Prostate gland (tissue), 2 donors: ENCODE results near the gene EIF5B. TPM values are rescaled to one million over a fixed set of nuclear protein-coding genes. Genes with fewer than 3 reads are reported as not detected.

ENCODE experiments used
- DNase-seq: peaks from one replicate; pipeline ENCODE4 v3.0.0-alpha.2; 2019; ENCODE audit warnings: low spot score
- H3K27ac ChIP-seq, 2 donors: fragments of 200-600 bp; sonication (generic); 2 replicates each; pipeline ENCODE4 v1.5.1; 2017 to 2019
- H3K27me3 ChIP-seq: fragments of 200-600 bp; sonication (generic); replicated peaks from 2 replicates; pipeline ENCODE4 v1.5.1; 2019; ENCODE audit not compliant: insufficient read depth
- H3K36me3 ChIP-seq, 2 donors: fragments of 200-600 bp; sonication (generic); 1 replicate in 1 of 2; 2 replicates in 1 of 2; pipeline versions ENCODE4 v1.5.1 to v1.8.1; 2017 to 2019
- H3K4me1 ChIP-seq: fragments of 200-600 bp; sonication (generic); replicated peaks from 2 replicates; pipeline ENCODE4 v1.5.1; 2019
- H3K4me3 ChIP-seq, 2 donors: fragments of 200-600 bp; sonication (generic); 2 replicates each; pipeline ENCODE4 v1.5.1; 2017 to 2019
- H3K9me3 ChIP-seq: fragments of 200-600 bp; sonication (generic); 2 replicates; pipeline ENCODE4 v1.5.1; 2017
- POLR2A ChIP-seq: fragments of 450-650 bp; IDR thresholded peaks from one replicate; pipeline ENCODE4 v1.6.1; 2016; ENCODE audit warnings: antibody characterized with exemption, mild to moderate bottlenecking
- POLR2AphosphoS5 ChIP-seq: sonication (generic); formaldehyde crosslinking; IDR thresholded peaks from one replicate; pipeline ENCODE4 v1.6.1; 2017; ENCODE audit warnings: antibody characterized with exemption
- WGBS: methylation state at CpG from one replicate; pipeline ENCODE4 v1.1.5; 2018; 5-methylcytosine and 5-hydroxymethylcytosine counted together
- intact Hi-C: fragments of 100-400 bp; cut with DNase I; formaldehyde crosslinking; loops from one replicate; pipeline ENCODE4 v1.14.2; 2022
- total RNA-seq, 2 donors: library from RNA; depleted of rRNA; stranded (reverse); fragments of >200 nt; gene quantifications; one replicate each; pipeline ENCODE4 v1.1.0, GENCODE V29; 2016
- TF ChIP-seq, protein P1 (sequence below), 4 experiments: fragments of 200-600 bp in 2 of 4; fragments of 450-650 bp in 2 of 4; sonication (generic) in 2 of 4; IDR thresholded peaks; 1 replicate in 3 of 4; 2 replicates in 1 of 4; pipeline ENCODE4 v1.5.1; 2016 to 2019; ENCODE audit warnings: antibody characterized with exemption in 4 of 4, mild to moderate bottlenecking in 2 of 4, moderate library complexity in 2 of 4

EIF5B gene
- total RNA-seq, 2 donors from 2014 or later, result 24.0 to 40.5 TPM

- no peaks in the 10 kb centered on the region for H3K4me1 ChIP-seq
- H3K27ac ChIP-seq, result no peak overlapping the region
- no peaks in the 10 kb centered on the region for H3K27me3 ChIP-seq
- intact Hi-C loops, result no loop called here
- no peak for DNase-seq
- H3K36me3 ChIP-seq, result no peaks in the 10 kb centered on the region
- TF ChIP-seq POLR2A (no peak), POLR2AphosphoS5 (no peak)
- TF ChIP-seq, protein P1, sequence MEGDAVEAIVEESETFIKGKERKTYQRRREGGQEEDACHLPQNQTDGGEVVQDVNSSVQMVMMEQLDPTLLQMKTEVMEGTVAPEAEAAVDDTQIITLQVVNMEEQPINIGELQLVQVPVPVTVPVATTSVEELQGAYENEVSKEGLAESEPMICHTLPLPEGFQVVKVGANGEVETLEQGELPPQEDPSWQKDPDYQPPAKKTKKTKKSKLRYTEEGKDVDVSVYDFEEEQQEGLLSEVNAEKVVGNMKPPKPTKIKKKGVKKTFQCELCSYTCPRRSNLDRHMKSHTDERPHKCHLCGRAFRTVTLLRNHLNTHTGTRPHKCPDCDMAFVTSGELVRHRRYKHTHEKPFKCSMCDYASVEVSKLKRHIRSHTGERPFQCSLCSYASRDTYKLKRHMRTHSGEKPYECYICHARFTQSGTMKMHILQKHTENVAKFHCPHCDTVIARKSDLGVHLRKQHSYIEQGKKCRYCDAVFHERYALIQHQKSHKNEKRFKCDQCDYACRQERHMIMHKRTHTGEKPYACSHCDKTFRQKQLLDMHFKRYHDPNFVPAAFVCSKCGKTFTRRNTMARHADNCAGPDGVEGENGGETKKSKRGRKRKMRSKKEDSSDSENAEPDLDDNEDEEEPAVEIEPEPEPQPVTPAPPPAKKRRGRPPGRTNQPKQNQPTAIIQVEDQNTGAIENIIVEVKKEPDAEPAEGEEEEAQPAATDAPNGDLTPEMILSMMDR (IDR thresholded peaks at IDR 0.05), result no peak
- no peak overlapping the region for H3K4me3 ChIP-seq
- no peaks in the 10 kb centered on the region for H3K9me3 ChIP-seq
- WGBS, result 55% methylated on average over 4 of the region's 4 CpGs
These were observed 93.6 kb downstream of the EIF5B start for GRCh38 chr2:99430614-99431291.

- intact Hi-C loops, result no loop called here
- H3K27ac ChIP-seq, result no peak overlapping the region
- no peak for TF ChIP-seq POLR2A
- TF ChIP-seq, protein P1 (IDR thresholded peaks at IDR 0.05), result no peak
- TF ChIP-seq POLR2AphosphoS5, result no peak
- no peaks in the 10 kb centered on the region for H3K4me1 ChIP-seq
- H3K4me3 ChIP-seq, result no peak overlapping the region
- H3K27me3 ChIP-seq, result no peaks in the 10 kb centered on the region
- no peaks in the 10 kb centered on the region for H3K9me3 ChIP-seq
- no peak for DNase-seq
- 74% methylated on average over 12 of the region's 12 CpGs for WGBS
- H3K36me3 ChIP-seq, result no peaks in the 10 kb centered on the region
These were observed 94.5 kb downstream of the EIF5B start for GRCh38 chr2:99431587-99432275.

GRCh38 chr2:99433340-99433739 lies 96.2 kb downstream of the EIF5B start:
- no peaks in the 10 kb centered on the region for H3K27me3 ChIP-seq
- no peak overlapping the region for H3K4me3 ChIP-seq
- WGBS, result 58% methylated on average over 2 of the region's 2 CpGs
- no peak overlapping the region for H3K27ac ChIP-seq
- H3K4me1 ChIP-seq, result no peaks in the 10 kb centered on the region
- no peaks in the 10 kb centered on the region for H3K9me3 ChIP-seq
- intact Hi-C loops, result no loop called here
- H3K36me3 ChIP-seq, result no peaks in the 10 kb centered on the region
- no peak for DNase-seq
- no peak for TF ChIP-seq POLR2A
- TF ChIP-seq, protein P1 (IDR thresholded peaks at IDR 0.05), result no peak
- TF ChIP-seq POLR2AphosphoS5, result no peak

- DNase-seq, result no peak
- Histone ChIP-seq H3K27me3 (no peaks in the 10 kb centered on the region), H3K9me3 (no peaks in the 10 kb centered on the region), H3K4me1 (no peaks in the 10 kb centered on the region), H3K36me3 (no peaks in the 10 kb centered on the region), H3K4me3 (no peak overlapping the region), H3K27ac (no peak overlapping the region)
- intact Hi-C loops, result no loop called here
- TF ChIP-seq, protein P1 (IDR thresholded peaks at IDR 0.05), result no peak
- TF ChIP-seq POLR2AphosphoS5 (no peak), POLR2A (no peak)
- 97% methylated on average over 10 of the region's 10 CpGs for WGBS
These were observed 99.7 kb downstream of the EIF5B start for GRCh38 chr2:99436874-99437273.
